Nephron progenitor cell (in vitro differentiated cells): ENCODE results near the gene CNKSR1.

Experiments
- DNase-seq: peaks from one replicate; pipeline ENCODE4 v3.0.0; 2021
- H3K27ac Mint-ChIP-seq: 2 replicates; pipeline ENCODE4 v1.8.0; 2021; ENCODE audit warnings: mild to moderate bottlenecking, moderate library complexity, mixed read lengths
- H3K27me3 Mint-ChIP-seq: 2 replicates; pipeline ENCODE4 v1.8.0; 2021; ENCODE audit warnings: mild to moderate bottlenecking, low read depth, mixed read lengths; ENCODE audit not compliant: poor library complexity
- H3K36me3 Mint-ChIP-seq: 2 replicates; pipeline ENCODE4 v1.8.0; 2021; ENCODE audit warnings: low read depth, mixed read lengths
- H3K4me1 Mint-ChIP-seq: 2 replicates; pipeline ENCODE4 v1.8.0; 2021; ENCODE audit warnings: mixed read lengths
- H3K4me3 Mint-ChIP-seq: 2 replicates; pipeline ENCODE4 v1.8.0; 2021; ENCODE audit warnings: mild to moderate bottlenecking, moderate library complexity, mixed read lengths
- H3K9me3 Mint-ChIP-seq: 2 replicates; pipeline ENCODE4 v1.8.0; 2021; ENCODE audit warnings: mild to moderate bottlenecking, moderate library complexity, mixed read lengths
- TF ChIP-seq, protein P1 (sequence below): fragments of 200-600 bp; sonication (generic); IDR thresholded peaks from 2 replicates; pipeline ENCODE4 v1.5.0; 2021; ENCODE audit warnings: antibody characterized with exemption

The CNKSR1 gene

DNA sequence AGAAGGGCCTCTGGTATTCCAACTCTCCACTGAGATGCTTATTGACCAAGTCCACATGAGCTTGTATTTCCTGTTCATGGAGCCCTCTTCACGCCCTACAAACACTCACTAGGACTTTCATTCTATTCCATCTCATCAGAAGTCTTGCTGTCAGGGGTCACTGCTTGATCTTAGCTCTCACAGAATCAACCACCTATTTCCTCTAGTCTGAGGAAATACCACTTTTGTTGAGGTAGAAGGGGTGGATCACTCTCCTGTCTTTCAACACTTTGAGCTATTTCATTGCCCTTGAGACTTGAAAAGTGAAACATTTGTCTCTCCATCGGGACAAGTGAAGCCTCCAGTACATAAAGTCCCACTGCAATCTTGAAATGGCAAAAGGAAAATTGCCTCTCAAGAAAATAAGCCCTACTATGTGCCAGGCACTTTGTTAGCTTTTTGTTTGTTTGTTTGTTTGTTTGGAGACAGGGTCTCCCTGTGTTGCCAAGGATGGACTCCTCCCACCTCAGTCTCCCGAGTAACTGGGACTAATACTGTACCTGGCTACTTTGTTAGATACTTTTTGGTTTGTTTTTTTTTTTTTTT, 38.2 kb upstream of the CNKSR1 start:
- TF ChIP-seq, protein P1, sequence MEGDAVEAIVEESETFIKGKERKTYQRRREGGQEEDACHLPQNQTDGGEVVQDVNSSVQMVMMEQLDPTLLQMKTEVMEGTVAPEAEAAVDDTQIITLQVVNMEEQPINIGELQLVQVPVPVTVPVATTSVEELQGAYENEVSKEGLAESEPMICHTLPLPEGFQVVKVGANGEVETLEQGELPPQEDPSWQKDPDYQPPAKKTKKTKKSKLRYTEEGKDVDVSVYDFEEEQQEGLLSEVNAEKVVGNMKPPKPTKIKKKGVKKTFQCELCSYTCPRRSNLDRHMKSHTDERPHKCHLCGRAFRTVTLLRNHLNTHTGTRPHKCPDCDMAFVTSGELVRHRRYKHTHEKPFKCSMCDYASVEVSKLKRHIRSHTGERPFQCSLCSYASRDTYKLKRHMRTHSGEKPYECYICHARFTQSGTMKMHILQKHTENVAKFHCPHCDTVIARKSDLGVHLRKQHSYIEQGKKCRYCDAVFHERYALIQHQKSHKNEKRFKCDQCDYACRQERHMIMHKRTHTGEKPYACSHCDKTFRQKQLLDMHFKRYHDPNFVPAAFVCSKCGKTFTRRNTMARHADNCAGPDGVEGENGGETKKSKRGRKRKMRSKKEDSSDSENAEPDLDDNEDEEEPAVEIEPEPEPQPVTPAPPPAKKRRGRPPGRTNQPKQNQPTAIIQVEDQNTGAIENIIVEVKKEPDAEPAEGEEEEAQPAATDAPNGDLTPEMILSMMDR = no peak
- H3K4me3 Mint-ChIP-seq = no peak overlapping the region
- H3K27me3 Mint-ChIP-seq = peaks cover 14% of the 10 kb centered on the region
- peaks cover 6% of the 10 kb centered on the region for H3K4me1 Mint-ChIP-seq
- peaks cover 20% of the 10 kb centered on the region for H3K9me3 Mint-ChIP-seq
- no peak for DNase-seq
- peaks cover 5% of the 10 kb centered on the region for H3K36me3 Mint-ChIP-seq
- peak overlapping the region; percentile 62 for H3K27ac Mint-ChIP-seq

DNA sequence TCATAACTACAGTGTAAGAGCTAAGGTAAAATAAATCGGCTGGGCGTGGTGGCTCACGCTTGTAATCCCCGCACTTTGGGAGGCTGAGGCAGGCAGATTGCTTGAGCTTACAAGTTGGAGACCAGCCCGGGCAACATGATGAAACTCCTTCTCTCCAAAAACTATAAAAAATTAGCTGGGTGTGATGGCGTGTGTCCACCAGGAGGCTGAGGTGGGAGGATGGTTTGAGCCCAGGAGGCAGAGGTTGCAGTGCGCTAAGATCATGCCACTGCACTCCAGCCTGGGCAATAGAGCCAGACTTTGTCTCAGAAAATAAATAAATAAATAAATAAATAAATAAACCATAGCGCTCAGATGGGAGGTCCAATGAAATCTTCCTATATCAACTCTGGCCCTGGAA, 35.1 kb upstream of the CNKSR1 start:
- Mint-ChIP-seq H3K4me1 (peaks cover 17% of the 10 kb centered on the region), H3K4me3 (no peak overlapping the region), H3K27me3 (peaks cover 20% of the 10 kb centered on the region), H3K9me3 (no peaks in the 10 kb centered on the region), H3K27ac (no peak overlapping the region), H3K36me3 (no peaks in the 10 kb centered on the region)
- DNase-seq = no peak
- TF ChIP-seq, protein P1 = no peak

DNA sequence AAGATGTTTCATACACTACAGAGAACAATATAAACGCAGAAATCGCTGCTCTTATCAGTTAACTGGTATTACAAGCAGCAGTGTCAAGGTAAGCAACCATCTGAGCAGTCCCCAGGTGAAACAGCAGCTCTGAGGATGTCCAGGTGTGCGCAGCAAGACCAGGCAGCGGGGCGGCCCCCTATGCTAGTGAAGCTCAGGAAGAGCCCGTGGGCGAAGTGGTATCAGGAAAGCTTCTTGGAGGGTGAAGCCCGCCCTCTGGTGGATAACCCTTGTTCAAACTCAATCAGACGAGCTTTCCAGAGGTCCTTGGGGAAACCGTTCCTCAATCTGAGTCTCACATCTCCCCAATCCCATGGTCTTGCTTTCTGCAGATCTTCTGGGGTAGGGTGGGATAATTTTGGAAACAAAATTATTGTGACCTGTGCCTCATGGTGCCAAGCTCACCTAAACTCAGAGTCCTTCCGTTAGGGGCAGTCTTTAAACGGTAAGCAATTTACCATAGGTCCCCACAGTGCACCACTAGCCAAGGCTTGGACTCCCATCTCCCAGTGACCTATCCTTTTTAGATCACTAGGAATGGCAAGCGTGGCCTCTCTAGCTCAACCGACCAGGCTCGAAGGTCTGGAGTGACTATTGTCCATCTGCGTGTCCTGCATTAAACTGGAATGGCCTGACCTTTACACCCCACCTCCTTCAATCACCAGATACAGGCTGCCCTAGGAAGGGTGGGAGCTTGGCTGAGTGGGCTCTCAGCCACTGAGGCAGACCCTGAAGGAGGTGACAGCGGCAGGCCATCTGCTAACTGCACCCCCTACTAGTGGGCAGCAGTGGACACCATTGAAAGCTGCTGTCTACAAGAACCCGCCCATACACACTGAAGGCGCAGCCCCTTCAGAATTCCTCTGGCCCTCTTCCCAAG, 32.0 kb upstream of the CNKSR1 start:
- Mint-ChIP-seq H3K9me3 (no peaks in the 10 kb centered on the region), H3K36me3 (no peaks in the 10 kb centered on the region), H3K27ac (no peak overlapping the region), H3K4me3 (no peak overlapping the region), H3K27me3 (peaks cover 25% of the 10 kb centered on the region), H3K4me1 (peaks cover 11% of the 10 kb centered on the region)
- TF ChIP-seq, protein P1 = peak; percentile 75
- peak; percentile 80 for DNase-seq

DNA sequence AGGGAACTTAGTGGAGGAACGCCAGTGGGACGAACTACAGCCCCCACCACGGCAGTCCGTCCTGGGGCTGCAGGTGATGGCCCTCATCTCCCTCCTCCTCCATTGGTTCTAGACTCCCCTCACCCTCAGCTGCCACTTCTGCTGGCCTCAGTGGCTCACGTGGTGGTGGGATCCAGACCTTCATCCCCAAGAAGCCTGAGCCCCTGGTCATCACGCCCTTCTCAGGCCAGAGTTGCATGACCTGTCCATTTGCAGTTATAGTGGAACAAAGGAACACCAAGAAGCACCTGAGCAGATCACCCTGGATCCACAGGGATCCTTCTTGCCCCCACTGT, 31.4 kb upstream of the CNKSR1 start:
- Mint-ChIP-seq H3K4me1 (peaks cover 11% of the 10 kb centered on the region), H3K27ac (no peak overlapping the region), H3K9me3 (no peaks in the 10 kb centered on the region), H3K4me3 (no peak overlapping the region), H3K27me3 (peaks cover 25% of the 10 kb centered on the region), H3K36me3 (no peaks in the 10 kb centered on the region)
- TF ChIP-seq, protein P1 = no peak
- no peak for DNase-seq

DNA sequence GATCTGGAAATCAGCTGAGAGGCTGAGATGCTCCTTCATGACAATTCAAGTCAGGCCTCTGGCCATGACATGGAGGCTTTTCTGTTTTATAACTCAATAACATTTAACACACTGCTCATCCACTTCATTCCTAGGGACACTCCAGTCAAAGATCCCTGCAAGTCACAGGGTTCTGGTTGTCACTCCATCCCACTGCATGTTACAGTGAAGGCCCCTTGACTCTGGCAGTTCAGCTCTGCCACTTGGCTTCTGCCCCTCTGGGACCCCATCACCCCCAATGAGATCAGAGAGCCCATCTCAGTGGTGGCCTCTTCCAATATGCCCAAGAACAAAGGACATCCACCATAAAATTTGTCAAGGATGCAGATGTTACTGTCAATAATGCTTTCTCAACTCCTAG, 28.4 kb upstream of the CNKSR1 start:
- TF ChIP-seq, protein P1 = no peak
- Mint-ChIP-seq H3K9me3 (no peaks in the 10 kb centered on the region), H3K4me3 (no peak overlapping the region), H3K4me1 (peaks cover 23% of the 10 kb centered on the region), H3K27ac (no peak overlapping the region), H3K36me3 (no peaks in the 10 kb centered on the region), H3K27me3 (peaks cover 16% of the 10 kb centered on the region)
- no peak for DNase-seq
